H4 (cell line): ENCODE measurements around the gene METTL22. TPM values are rescaled to one million over a fixed set of nuclear protein-coding genes. Genes with fewer than 3 reads are reported as not detected.

ENCODE experiments used
- DNase-seq: peaks from one replicate; pipeline ENCODE4 v3.0.0-alpha.2; 2015; ENCODE audit warnings: low spot score
- total RNA-seq: library from RNA; depleted of rRNA; stranded (reverse); fragments of >200 nt; shearing (Covaris generic); gene quantifications from 2 replicates; pipeline ENCODE4 v1.2.3, GENCODE V29; 2014; rRNA removed

The METTL22 gene
- total RNA-seq, 1 experiment from 2014 or later: 17.1 TPM

- DNase-seq: no peak
Observed at GRCh38 chr16:8694795-8695728, 73.6 kb downstream of the METTL22 start.

DNA sequence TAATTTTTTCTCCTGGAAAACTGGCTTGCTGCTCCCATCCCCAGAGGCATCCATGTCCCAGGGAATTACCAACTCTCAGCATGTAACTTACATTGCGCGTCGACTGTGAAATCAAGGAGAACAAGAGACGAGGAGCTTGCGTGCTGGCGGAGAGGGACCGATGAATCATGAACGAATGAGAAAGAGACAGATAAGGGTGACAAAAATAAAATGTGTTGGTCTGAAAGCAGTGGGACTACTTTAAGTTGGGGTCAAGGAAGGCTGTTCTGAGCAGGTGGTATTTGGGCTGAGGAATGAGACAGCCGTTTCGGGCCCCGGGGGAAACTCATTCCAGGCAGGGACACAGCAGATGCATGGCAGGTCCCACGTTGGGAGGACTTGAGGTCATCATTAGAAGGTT, 75.4 kb downstream of the METTL22 start:
- no peak for DNase-seq

GRCh38 chr16:8697965-8698364, 76.5 kb downstream of the METTL22 start:
- DNase-seq: no peak

Other genes with a start within 250 kb of the METTL22 start
- gene TMEM114, start 31.2 kb upstream of the METTL22 start, total RNA-seq: not detected in 2 replicates
- 0.99 and 2.0 TPM in 2 replicates for gene ABAT, start 52.9 kb downstream of the METTL22 start, total RNA-seq
- 6.3 and 9.6 TPM in 2 replicates for gene TMEM186, start 175.9 kb downstream of the METTL22 start, total RNA-seq
- 33.6 and 34.9 TPM in 2 replicates for gene PMM2, start 176.1 kb downstream of the METTL22 start, total RNA-seq
- gene CARHSP1, start 247.3 kb downstream of the METTL22 start, total RNA-seq: 118 and 119 TPM in 2 replicates